Measurements from ENCODE around the gene YY1.

- no peak for TF ChIP-seq POU6F1 (CRISPR knock-in tag; IDR thresholded peaks at IDR 0.05; ENCODE audit: borderline replicate concordance, low read depth)
- TF ChIP-seq ARNTL (CRISPR knock-in tag; IDR thresholded peaks at IDR 0.05; ENCODE audit: borderline replicate concordance, low read depth), result no peak
- no peak for TF ChIP-seq ZFP30 (CRISPR knock-in tag; IDR thresholded peaks at IDR 0.05)
- TF ChIP-seq TOX (CRISPR knock-in tag; IDR thresholded peaks at IDR 0.05; ENCODE audit: borderline replicate concordance), result no peak
- TF ChIP-seq ZFP3 (CRISPR knock-in tag; IDR thresholded peaks at IDR 0.05), result no peak
- no peak for TF ChIP-seq BACH2 (CRISPR knock-in tag; IDR thresholded peaks at IDR 0.05; ENCODE audit: borderline replicate concordance)
- no peak for TF ChIP-seq SNAI2 (CRISPR knock-in tag; IDR thresholded peaks at IDR 0.05)
- no peak for TF ChIP-seq ZNF8 (CRISPR knock-in tag; IDR thresholded peaks at IDR 0.05)
Measured at GRCh38 chr14:100263141-100263540, 24.2 kb downstream of the YY1 start.

All from SK-N-SH treated with all-trans-retinoic acid at 6 μM for 48 hours (cell line).